Stimulated activated CD4-positive, alpha-beta T cell treated with anti-CD3 and anti-CD28 coated beads, Interleukin-4, amount 100 ng/mL, for 24 hours (primary cell): ENCODE results near the gene KATNA1.
A peak's percentile ranks its signal among the peaks of the same experiment; 100 is the strongest.

Experiments used
- DNase-seq: peaks from one replicate; pipeline ENCODE4 v3.0.0-alpha.2; 2020

The KATNA1 gene

DNA sequence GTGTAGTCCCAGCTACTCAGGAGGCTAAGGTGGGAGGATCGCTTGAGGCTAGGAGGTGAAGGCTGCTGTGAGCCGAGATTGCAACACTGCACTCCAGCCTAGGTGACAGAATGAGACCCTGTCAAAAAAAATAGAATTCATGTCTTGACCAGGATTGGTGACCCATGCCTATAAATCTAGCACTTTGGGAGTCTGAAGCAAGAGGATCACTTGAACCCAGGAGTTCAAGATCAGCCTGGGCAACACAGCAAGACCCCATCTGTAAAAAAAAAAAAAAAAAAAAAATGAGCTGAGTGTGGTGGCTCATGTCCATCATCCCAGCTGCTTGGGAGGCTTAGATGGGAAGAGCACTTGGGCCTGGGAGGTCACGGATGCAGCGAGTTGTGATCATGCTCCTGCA lies 48.0 kb downstream of the KATNA1 start:
- DNase-seq, result no peak

GRCh38 chr6:149593408-149593807 lies 55.1 kb downstream of the KATNA1 start:
- no peak for DNase-seq

DNA sequence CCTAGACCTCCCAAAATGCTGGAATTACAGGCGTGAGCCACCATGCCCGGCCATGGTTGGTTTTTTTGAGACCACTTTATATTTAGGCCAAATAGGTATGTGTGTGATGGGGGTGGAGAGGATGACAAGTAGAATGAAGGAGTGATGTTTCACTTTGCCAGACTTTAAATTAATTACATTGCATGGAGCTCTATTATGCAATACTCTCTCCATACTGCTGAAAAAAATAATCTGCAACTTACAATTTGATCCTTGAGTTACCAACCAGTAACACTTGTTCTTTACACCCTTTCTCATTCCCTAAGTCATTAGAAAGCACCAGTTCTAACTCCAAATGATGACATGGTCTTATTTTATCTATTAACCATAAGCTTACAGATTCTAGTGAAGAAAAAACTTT lies 55.5 kb downstream of the KATNA1 start:
- DNase-seq, result no peak

DNA sequence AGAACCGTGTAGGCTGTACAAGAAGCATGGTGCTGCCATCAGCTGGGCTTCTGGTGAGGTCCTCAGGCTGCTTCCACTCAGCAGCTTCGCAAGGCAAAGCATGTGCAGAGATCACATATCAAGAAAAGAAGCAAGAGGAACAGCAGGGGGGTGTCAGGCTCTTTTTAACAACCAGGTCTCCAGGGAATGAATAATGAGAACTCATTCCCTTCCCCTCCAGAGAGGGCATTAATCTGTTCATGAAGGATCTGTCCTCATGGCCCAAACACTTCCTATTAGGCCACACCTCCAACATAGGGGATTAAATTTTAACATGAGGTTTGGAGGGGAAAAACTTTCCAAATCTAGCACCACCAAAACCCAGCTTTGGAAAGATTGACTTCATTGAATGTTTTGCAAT lies 62.4 kb downstream of the KATNA1 start:
- no peak for DNase-seq

DNA sequence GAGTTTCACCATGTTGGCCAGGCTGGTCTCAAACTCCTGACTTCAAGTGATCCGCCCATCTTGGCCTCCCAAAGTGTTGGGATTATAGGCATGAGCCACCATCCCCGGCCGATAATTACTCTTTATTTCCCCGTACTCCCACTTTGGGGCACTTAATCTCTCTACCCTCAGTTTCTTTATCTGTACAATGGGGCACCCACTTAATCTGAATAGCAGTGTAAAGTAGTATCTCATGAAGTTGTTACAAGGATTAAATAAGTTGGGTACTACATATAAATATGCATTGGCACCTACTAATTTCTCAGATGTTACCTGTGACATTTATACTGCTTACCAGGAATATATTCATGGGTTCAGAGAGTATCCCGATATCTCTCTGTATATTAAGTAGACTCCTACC lies 67.2 kb downstream of the KATNA1 start:
- DNase-seq, result no peak

- DNase-seq, result no peak
Measured at GRCh38 chr6:149580880-149581279, 67.6 kb downstream of the KATNA1 start.

GRCh38 chr6:149567945-149568585 lies 80.4 kb downstream of the KATNA1 start:
- no peak for DNase-seq

- no peak for DNase-seq
Measured at GRCh38 chr6:149567194-149567586, 81.3 kb downstream of the KATNA1 start.

DNA sequence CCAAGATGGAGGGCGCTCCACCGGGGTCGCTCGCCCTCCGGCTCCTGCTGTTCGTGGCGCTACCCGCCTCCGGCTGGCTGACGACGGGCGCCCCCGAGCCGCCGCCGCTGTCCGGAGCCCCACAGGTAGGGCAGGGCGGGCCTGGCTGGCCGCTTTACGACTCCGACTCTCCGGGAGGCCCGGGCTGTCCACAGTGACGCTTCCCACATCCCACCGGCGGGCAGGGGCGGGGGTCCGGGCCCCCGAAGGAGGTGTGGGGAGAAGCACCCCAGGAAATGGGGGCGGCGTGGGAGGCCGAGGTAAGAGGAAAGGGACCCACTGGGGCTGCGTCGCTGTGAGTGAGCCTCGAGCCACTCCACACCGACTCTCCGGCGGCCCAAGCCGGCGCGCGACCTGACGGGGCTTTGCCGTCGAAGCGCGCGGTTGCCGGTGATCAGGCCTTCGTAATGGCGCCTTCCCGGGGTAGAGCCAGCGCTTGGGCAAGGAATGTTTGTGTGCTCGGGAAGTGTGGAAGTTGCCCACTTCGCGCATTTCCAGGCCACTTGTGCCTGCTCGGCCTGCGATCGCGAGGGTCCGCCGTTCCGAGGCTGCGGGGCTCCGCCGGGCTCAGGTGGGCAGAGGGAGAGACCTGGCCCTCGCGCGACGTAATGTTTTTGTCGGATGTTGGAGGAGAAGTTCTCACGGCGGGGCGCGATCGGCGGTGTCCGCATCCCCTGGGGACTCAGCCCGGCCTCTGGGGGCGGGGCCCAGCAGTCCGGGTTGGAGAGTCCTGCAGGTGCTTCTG lies 81.9 kb downstream of the KATNA1 start:
- peak; percentile 56 for DNase-seq

DNA sequence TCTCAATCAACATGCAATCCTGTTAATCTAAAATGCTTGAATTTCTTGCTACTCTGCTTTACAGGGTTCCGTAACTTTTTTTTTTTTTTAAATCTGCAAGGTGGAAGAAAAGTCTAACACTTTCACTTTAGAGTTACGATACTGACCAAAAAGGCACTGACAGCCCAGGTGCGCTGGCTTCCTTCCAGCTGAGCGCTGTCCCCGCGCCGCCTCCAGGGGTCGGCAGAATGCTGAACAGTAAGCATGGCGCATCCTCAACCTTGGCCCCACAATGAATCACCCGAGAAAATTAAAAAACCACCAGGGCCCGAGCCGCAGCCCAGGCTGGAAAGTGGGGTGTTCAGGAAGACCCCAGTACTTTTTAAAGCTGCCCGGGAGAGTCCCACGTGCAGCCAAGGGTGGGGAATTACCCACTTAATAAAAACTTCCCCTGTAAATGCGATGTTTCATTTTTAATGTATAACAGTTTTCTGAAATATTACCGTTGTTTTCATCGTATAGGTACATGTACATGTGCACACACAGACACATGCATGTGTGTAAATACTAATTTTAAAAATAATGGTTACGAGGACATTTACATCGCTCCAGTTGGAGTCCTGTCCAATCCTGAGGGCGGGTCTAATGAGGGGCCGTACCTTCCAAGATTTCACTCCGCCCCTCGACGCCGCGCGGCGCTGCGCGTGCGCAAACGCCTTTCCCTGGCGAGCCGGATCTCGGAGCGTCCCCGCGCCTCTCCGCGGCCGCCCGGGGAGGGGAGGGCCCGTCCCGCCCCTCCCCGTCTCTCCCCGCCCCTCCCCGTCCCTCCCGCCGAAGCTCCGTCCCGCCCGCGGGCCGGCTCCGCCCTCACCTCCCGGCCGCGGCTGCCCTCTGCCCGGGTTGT lies 82.7 kb downstream of the KATNA1 start, which contains the start of gene GINM1:
Gene GINM1 (plus strand): TSS at position 849 of the 883 bp plus-strand sequence. CDS start 40 bp downstream, outside the sequence.
- DNase-seq, result peak; percentile 95

- DNase-seq, result no peak
Measured at GRCh38 chr6:149563928-149564325, 84.6 kb downstream of the KATNA1 start.

DNA sequence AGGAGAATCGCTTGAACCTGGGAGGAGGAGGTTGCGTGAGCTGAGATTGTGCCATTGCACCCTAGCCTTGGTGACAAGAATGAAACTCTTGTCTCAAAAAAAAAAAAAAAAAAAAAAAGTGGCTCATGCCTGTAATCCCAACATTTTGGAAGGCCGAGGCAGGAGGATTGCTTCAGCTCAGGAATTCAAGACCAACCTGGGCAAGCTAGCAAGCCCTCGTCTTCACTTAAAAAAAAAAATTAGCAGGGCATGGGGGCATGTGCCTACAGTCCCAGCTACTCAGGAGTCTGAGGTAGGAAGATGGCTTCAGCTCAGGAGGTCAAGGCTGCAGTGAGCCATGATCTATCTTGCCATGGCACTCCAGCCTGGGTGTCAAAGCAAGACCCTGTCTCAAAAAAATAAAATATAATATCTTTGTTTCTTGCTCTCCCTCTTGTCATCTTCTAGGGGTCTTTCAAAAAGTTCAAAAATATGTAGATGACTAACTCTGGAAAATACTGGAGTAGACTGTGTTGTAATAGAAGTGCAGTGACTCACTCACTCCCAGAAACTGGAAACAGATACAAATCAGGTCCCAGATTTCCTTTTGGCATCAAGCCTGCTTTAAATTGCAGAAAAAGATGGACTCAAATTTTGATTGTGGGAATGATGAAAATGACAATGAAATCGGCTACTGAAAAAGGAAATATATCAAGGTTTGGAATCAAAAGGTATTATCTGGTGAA lies 85.1 kb downstream of the KATNA1 start:
- DNase-seq, result no peak

GRCh38 chr6:149560736-149561135 lies 87.8 kb downstream of the KATNA1 start:
- no peak for DNase-seq

GRCh38 chr6:149559389-149559788 lies 89.1 kb downstream of the KATNA1 start:
- no peak for DNase-seq

- no peak for DNase-seq
Measured at GRCh38 chr6:149558029-149558428, 90.5 kb downstream of the KATNA1 start.

DNA sequence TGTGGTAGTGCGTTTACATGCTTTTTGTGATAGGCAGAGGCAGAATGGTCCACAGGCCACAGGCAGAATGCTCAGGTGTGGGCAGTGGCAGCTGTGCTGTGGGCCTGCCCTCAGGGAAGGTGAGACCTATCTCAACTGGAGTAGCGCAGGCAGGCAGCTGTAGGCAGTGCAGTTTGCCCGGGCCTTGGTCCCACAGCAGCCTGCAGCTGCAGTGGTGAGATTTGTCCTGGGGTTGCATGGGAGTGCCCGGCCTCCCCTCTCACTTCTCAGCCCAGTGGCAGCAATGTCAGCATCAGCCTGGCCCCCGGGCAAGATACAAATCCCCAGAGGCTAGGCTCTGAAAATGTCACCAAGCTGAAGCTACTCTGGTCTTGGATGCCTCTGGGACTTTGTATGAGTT lies 96.6 kb downstream of the KATNA1 start:
- DNase-seq, result no peak

- DNase-seq, result peak; percentile 96
Measured at GRCh38 chr6:149545754-149546471, 102.6 kb downstream of the KATNA1 start, which contains the start of gene PPIL4. Gene PPIL4, minus strand, starts transcription at chr6:149546043. Its CDS starts 38 bp downstream, at chr6:149546005.

DNA sequence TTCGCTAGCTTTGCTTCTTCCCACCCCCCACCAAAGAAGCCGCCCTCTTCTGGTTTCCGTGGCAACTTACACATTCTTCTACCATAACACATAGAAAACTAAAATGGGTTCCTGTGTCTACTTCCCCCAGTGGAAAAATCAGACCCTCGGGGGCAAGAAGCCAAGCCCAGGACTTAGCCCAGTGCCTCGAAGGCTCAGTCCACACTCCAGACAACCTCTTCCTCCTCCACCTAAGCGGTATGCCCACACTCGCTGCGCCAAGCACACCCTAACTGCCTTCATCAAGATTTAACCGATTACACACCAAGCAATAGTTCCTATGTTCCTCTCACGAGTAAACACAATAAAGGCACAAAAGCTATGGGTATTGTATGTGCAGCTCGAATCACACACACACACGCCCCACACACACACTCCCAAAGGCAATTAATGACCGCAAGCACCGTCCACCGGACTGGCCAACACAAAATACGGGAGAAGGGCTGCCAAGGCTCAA lies 103.2 kb downstream of the KATNA1 start:
- DNase-seq, result peak; percentile 70
